MM.1S (cell line): Measurements from ENCODE around the gene HSP90AB1.
A peak's percentile ranks its signal among the peaks of the same experiment; 100 is the strongest.

ENCODE experiments used
- DNase-seq: peaks from one replicate; pipeline ENCODE4 v3.0.0-alpha.2; 2015
- H2AFZ ChIP-seq: fragments of 300-600 bp; sonication (generic); 2 replicates; pipeline ENCODE4 v1.6.0; 2016; ENCODE audit warnings: antibody characterized with exemption, low read length
- H3F3A ChIP-seq: fragments of 300-600 bp; sonication (generic); 2 replicates; pipeline ENCODE4 v1.6.1; 2016; ENCODE audit warnings: mild to moderate bottlenecking, antibody characterized with exemption, low read length, moderate library complexity, mixed read lengths; ENCODE audit not compliant: insufficient read depth
- H3K27ac ChIP-seq: fragments of 300-600 bp; sonication (generic); 2 replicates; pipeline ENCODE4 v1.5.1; 2016; ENCODE audit warnings: mild to moderate bottlenecking, low read length
- H3K27me3 ChIP-seq: fragments of 300-600 bp; sonication (generic); replicated peaks from 2 replicates; pipeline ENCODE4 v1.6.0; 2016; ENCODE audit warnings: low read length; ENCODE audit not compliant: insufficient read depth
- H3K36me3 ChIP-seq: fragments of 300-600 bp; sonication (generic); replicated peaks from 2 replicates; pipeline ENCODE4 v1.6.1; 2016; ENCODE audit warnings: mild to moderate bottlenecking, low read length, mixed read lengths; ENCODE audit not compliant: insufficient read depth
- H3K4me1 ChIP-seq: fragments of 300-600 bp; sonication (generic); 2 replicates; pipeline ENCODE4 v1.6.1; 2016; ENCODE audit warnings: low read length, mixed read lengths
- H3K4me2 ChIP-seq: fragments of 300-600 bp; sonication (generic); 2 replicates; pipeline ENCODE4 v1.6.0; 2016; ENCODE audit warnings: low read depth, low read length
- H3K4me3 ChIP-seq: fragments of 300-600 bp; sonication (generic); 2 replicates; pipeline ENCODE4 v1.5.1; 2016; ENCODE audit warnings: low read length, mixed read lengths
- H3K79me2 ChIP-seq: fragments of 300-600 bp; sonication (generic); 2 replicates; pipeline ENCODE4 v1.6.1; 2016; ENCODE audit warnings: mixed run types, low read length, mixed read lengths
- H3K9ac ChIP-seq: fragments of 300-600 bp; sonication (generic); 2 replicates; pipeline ENCODE4 v1.6.1; 2016; ENCODE audit warnings: low read length, mixed read lengths
- H3K9me2 ChIP-seq: fragments of 300-600 bp; sonication (generic); replicated peaks from 2 replicates; pipeline ENCODE4 v1.6.1; 2016; ENCODE audit warnings: mild to moderate bottlenecking, low read length, mixed read lengths; ENCODE audit not compliant: insufficient read depth
- H3K9me3 ChIP-seq: fragments of 300-600 bp; sonication (generic); replicated peaks from 2 replicates; pipeline ENCODE4 v1.6.1; 2016; ENCODE audit warnings: mild to moderate bottlenecking, low read length, mixed read lengths; ENCODE audit not compliant: insufficient read depth
- H4K20me1 ChIP-seq: fragments of 300-600 bp; sonication (generic); 2 replicates; pipeline ENCODE4 v1.6.1; 2016; ENCODE audit warnings: mild to moderate bottlenecking, low read length, moderate library complexity, mixed read lengths; ENCODE audit not compliant: insufficient read depth
- CTCF ChIP-seq: fragments of 300-600 bp; sonication (generic); IDR thresholded peaks from 2 replicates; pipeline ENCODE4 v1.5.1; 2016; ENCODE audit warnings: antibody characterized with exemption, low read length, mixed read lengths
- EZH2 ChIP-seq: fragments of 300-600 bp; sonication (generic); optimal IDR thresholded peaks from 2 replicates; pipeline ENCODE3; 2017; ENCODE audit warnings: low read depth, mild to moderate bottlenecking, antibody characterized with exemption, low read length, mixed read lengths
- EZH2phosphoT487 ChIP-seq: fragments of 300-600 bp; sonication (generic); IDR thresholded peaks from 2 replicates; pipeline ENCODE4 v1.6.1; 2018; ENCODE audit warnings: antibody characterized with exemption, low read length

HSP90AB1 gene

DNA sequence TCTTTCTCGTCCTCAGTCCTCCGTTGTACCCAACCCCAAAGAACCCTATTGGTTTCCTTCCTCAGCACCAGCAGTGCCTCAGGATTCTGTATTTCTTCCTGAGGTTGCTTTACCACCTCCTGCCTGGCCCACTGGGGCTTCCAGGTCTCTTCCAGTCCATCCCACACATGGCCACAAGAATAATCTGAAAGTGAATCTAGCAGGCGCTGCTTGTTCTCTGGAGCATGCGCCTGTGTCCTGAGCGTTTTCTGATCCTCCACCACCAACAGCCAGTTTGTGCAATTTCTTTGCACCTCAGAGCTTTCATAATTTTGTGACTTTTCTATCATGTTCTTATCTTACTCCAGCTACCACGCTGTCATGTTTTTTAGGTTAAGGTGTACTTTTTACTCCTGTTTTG lies 11.6 kb upstream of the HSP90AB1 start:
- no peak overlapping the region for H3K4me2 ChIP-seq

GRCh38 chr6:44235891-44236516 lies 10.9 kb upstream of the HSP90AB1 start:
- Histone ChIP-seq H4K20me1 (no peaks in the 10 kb centered on the region), H3K79me2 (no peaks in the 10 kb centered on the region), H3K27me3 (no peaks in the 10 kb centered on the region), H3F3A (0 out of 2 replicates have a peak, but pooled peaks cover 7% of the 10 kb centered on the region), H3K27ac (no peak overlapping the region), H3K4me1 (peaks cover 5% of the 10 kb centered on the region), H3K36me3 (no peaks in the 10 kb centered on the region; the same call in 1 of the 2 replicates), H3K4me2 (no peak overlapping the region), H3K9me3 (no peaks in the 10 kb centered on the region), H3K9me2 (no peaks in the 10 kb centered on the region), H3K9ac (no peak overlapping the region), H3K4me3 (no peak overlapping the region), H2AFZ (no peak overlapping the region)
- DNase-seq: no peak
- TF ChIP-seq CTCF (no peak), EZH2phosphoT487 (no peak), EZH2 (no peak)

More for the DNA sequence above, 11.6 kb upstream of the HSP90AB1 start:
- Histone ChIP-seq H4K20me1 (no peaks in the 10 kb centered on the region), H3K27ac (no peak overlapping the region), H3K4me3 (no peak overlapping the region), H3K9ac (no peak overlapping the region), H3K9me3 (no peaks in the 10 kb centered on the region), H3K4me1 (peaks cover 5% of the 10 kb centered on the region), H3K79me2 (no peaks in the 10 kb centered on the region), H2AFZ (no peak overlapping the region), H3K36me3 (no peaks in the 10 kb centered on the region; the same call in 1 of the 2 replicates), H3K27me3 (no peaks in the 10 kb centered on the region), H3K9me2 (no peaks in the 10 kb centered on the region), H3F3A (0 out of 2 replicates have a peak, but pooled peaks cover 7% of the 10 kb centered on the region)
- no peak for DNase-seq
- no peak for TF ChIP-seq EZH2phosphoT487
- TF ChIP-seq CTCF: no peak
- no peak for TF ChIP-seq EZH2

DNA sequence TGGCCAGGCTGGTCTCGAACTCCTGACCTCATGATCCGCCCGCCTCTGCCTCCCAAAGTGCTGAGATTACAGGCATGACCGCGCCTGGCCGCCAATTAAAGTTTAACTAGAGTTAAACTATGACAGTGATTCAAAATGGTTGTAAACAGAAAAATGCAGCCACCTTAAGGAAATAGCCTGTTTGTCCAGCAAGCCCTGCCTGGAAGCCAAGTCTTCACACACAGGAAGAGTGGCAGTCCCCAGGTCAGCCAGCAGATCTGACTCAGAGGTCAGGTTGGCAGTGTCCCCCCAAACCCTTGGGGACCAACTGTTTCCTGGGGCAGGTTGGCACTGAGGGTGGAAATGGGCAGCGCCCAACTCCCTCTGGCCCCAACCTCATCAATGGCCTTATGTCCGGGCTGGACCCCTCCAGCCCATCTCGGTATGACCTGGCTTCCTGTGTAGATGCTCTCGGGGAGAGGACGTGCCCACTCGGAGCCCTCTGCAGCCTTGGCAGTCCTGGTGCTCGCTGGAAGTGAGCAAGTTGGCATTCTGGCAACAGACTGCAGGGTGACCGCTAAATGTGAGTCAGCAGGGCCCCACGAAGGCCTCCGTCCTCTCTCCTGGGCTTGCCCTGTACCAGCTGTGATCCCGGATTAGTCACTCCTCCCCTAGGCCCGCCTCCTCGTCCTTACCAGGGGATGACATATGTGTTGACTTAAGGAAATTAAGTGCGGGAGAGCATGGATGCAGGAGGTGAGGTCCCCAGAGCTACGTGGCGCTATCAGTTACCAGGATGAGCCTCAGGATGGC lies 9.7 kb upstream of the HSP90AB1 start:
- H3K27ac ChIP-seq: peak overlapping the region; percentile 42; the same call in 1 of the 2 replicates
- DNase-seq: peak; percentile 78

More for the DNA sequence above, 9.7 kb upstream of the HSP90AB1 start:
- H3K4me2 ChIP-seq: peak overlapping the region; percentile 77
- H3K9me3 ChIP-seq: no peaks in the 10 kb centered on the region
- peak overlapping the region; percentile 78 for H3K9ac ChIP-seq
- 0 out of 2 replicates have a peak, but pooled peaks cover 7% of the 10 kb centered on the region for H3F3A ChIP-seq
- H3K36me3 ChIP-seq: no peaks in the 10 kb centered on the region
- H3K4me1 ChIP-seq: peaks cover 5% of the 10 kb centered on the region
- peak overlapping the region; percentile 76 for H3K4me3 ChIP-seq
- no peak for TF ChIP-seq CTCF
- TF ChIP-seq EZH2phosphoT487: no peak
- TF ChIP-seq EZH2: no peak
- no peaks in the 10 kb centered on the region for H3K79me2 ChIP-seq
- H2AFZ ChIP-seq: peak overlapping the region; percentile 73
- H3K27me3 ChIP-seq: no peaks in the 10 kb centered on the region
- H3K9me2 ChIP-seq: no peaks in the 10 kb centered on the region
- H4K20me1 ChIP-seq: no peaks in the 10 kb centered on the region
